IMR-90 (cell line): Measurements from ENCODE around the gene ITSN1. TPM values are rescaled to one million over a fixed set of nuclear protein-coding genes. Genes with fewer than 3 reads are reported as not detected.

Experiments used
- ATAC-seq: fragments of 200-7000 bp; cut with Tn5 transposase; 2 replicates; pipeline ENCODE4 v1.9.1; 2020; ENCODE audit warnings: low read depth, mild to moderate bottlenecking, moderate library complexity
- BruUV-seq: library from RNA; stranded (reverse); fragments of 400-500 nt; replicated peaks from 2 replicates; lab custom pipeline; 2021; lab: Mats Ljungman, UMichigan
- CTCF ChIA-PET: fragments of 300-600 bp; formaldehyde crosslinking; extraction: SDS; loops from one replicate; lab custom pipeline; 2021; ENCODE audit warnings: antibody characterized with exemption; lab: Yijun Ruan, JAX
- POLR2A ChIA-PET: fragments of 300-600 bp; sonication (Branson Sonifier 250); formaldehyde crosslinking; loops from one replicate; lab custom pipeline; 2022; ENCODE audit warnings: antibody characterized with exemption; ENCODE audit not compliant: unreplicated experiment; lab: Charles Lee
- DNase-seq: peaks from one replicate; pipeline ENCODE4 v3.0.0; 2013
- H2AFZ ChIP-seq: replicated peaks from 2 replicates; pipeline ENCODE3; 2013; ENCODE audit warnings: low read length, mild to moderate bottlenecking; ENCODE audit not compliant: poor library complexity
- H2AK5ac ChIP-seq: 2 replicates; pipeline ENCODE4 v1.6.1; 2013; ENCODE audit warnings: low read depth, low read length, inconsistent platforms
- H2AK9ac ChIP-seq: replicated peaks from 2 replicates; pipeline ENCODE3; 2013; ENCODE audit warnings: mild to moderate bottlenecking, low read depth, low read length, moderate library complexity; ENCODE audit not compliant: poor library complexity
- H2BK120ac ChIP-seq: 2 replicates; pipeline ENCODE4 v1.6.1; 2013; ENCODE audit warnings: low read depth, low read length, inconsistent platforms
- H2BK15ac ChIP-seq: 3 replicates; pipeline ENCODE4 v1.6.1; 2013; ENCODE audit warnings: low read depth, low read length, inconsistent platforms
- H2BK20ac ChIP-seq: 2 replicates; pipeline ENCODE4 v1.6.1; 2013; ENCODE audit warnings: low read depth, mild to moderate bottlenecking, inconsistent platforms, low read length, moderate library complexity
- H2BK5ac ChIP-seq: 2 replicates; pipeline ENCODE4 v1.6.1; 2013; ENCODE audit warnings: mild to moderate bottlenecking, low read depth, low read length, inconsistent platforms; ENCODE audit not compliant: poor library complexity, severe bottlenecking
- H3K14ac ChIP-seq: replicated peaks from 2 replicates; pipeline ENCODE4 v1.6.1; 2013; ENCODE audit warnings: low read depth, low read length, inconsistent platforms
- H3K18ac ChIP-seq: 2 replicates; pipeline ENCODE4 v1.6.1; 2013; ENCODE audit warnings: low read depth, low read length, control low read depth
- H3K23ac ChIP-seq: 2 replicates; pipeline ENCODE4 v1.6.1; 2013; ENCODE audit warnings: low read depth, low read length, inconsistent platforms
- H3K27ac ChIP-seq: 2 replicates; pipeline ENCODE4 v1.5.1; 2013; ENCODE audit warnings: mild to moderate bottlenecking, control low read depth, low read length; ENCODE audit not compliant: insufficient read depth
- H3K27me3 ChIP-seq: 2 replicates; pipeline ENCODE4 v1.6.1; 2013; ENCODE audit warnings: low read length; ENCODE audit not compliant: control insufficient read depth, insufficient read depth
- H3K36me3 ChIP-seq: 2 replicates; pipeline ENCODE4 v1.6.1; 2013; ENCODE audit warnings: low read length, mixed read lengths; ENCODE audit not compliant: control insufficient read depth, insufficient read depth
- H3K4ac ChIP-seq: 2 replicates; pipeline ENCODE4 v1.6.1; 2013; ENCODE audit warnings: low read depth, low read length, inconsistent platforms
- H3K4me1 ChIP-seq: 2 replicates; pipeline ENCODE4 v1.6.1; 2013; ENCODE audit warnings: low read length, mixed read lengths; ENCODE audit not compliant: control insufficient read depth, insufficient read depth
- H3K4me2 ChIP-seq: 2 replicates; pipeline ENCODE4 v1.6.1; 2013; ENCODE audit warnings: low read depth, mild to moderate bottlenecking, control low read depth, low read length, moderate library complexity
- H3K4me3 ChIP-seq: 2 replicates; pipeline ENCODE4 v1.5.1; 2013; ENCODE audit warnings: low read depth, mild to moderate bottlenecking, control low read depth, low read length, moderate library complexity; ENCODE audit not compliant: insufficient read depth
- H3K56ac ChIP-seq: 2 replicates; pipeline ENCODE4 v1.6.1; 2013; ENCODE audit warnings: low read length, inconsistent platforms; ENCODE audit not compliant: insufficient read depth; ENCODE audit errors: extremely low read depth
- H3K79me1 ChIP-seq, 2 experiments: 2 replicates each; pipeline ENCODE4 v1.6.1; 2013; ENCODE audit warnings: low read length in 2 of 2, inconsistent platforms in 1 of 2, low read depth in 1 of 2
- H3K9ac ChIP-seq: 2 replicates; pipeline ENCODE4 v1.6.1; 2013; ENCODE audit warnings: low read depth, low read length, control low read depth
- H3K9me1 ChIP-seq: 2 replicates; pipeline ENCODE4 v1.6.1; 2013; ENCODE audit warnings: low read length, inconsistent platforms; ENCODE audit not compliant: insufficient read depth
- H3K9me3 ChIP-seq: 2 replicates; pipeline ENCODE4 v1.6.1; 2013; ENCODE audit warnings: low read length; ENCODE audit not compliant: control insufficient read depth, insufficient read depth
- H4K20me1 ChIP-seq: 2 replicates; pipeline ENCODE4 v1.6.1; 2013; ENCODE audit warnings: low read length, inconsistent platforms; ENCODE audit not compliant: insufficient read depth
- H4K5ac ChIP-seq: 2 replicates; pipeline ENCODE4 v1.6.1; 2013; ENCODE audit warnings: mild to moderate bottlenecking, low read depth, low read length, control low read depth
- H4K8ac ChIP-seq, 2 experiments: 2 replicates each; pipeline ENCODE4 v1.6.1; 2013; ENCODE audit warnings: low read depth in 2 of 2, low read length in 2 of 2, control low read depth in 1 of 2, inconsistent platforms in 1 of 2
- H4K91ac ChIP-seq: 2 replicates; pipeline ENCODE4 v1.6.1; 2013; ENCODE audit warnings: low read depth, low read length, inconsistent platforms; ENCODE audit not compliant: insufficient read depth
- RFX5 ChIP-seq: IDR thresholded peaks from 2 replicates; pipeline ENCODE4 v1.8.0; 2012; ENCODE audit warnings: low read depth, mild to moderate bottlenecking, low read length, moderate library complexity
- whole genome bisulfite sequencing, 2 experiments: methylation state at CpG; one replicate each; pipeline versions ENCODE4 v1.1.5 to v1.1.7; 2013; ENCODE audit warnings: missing lambda C conversion rate in 2 of 2; ENCODE audit not compliant: insufficient read length in 1 of 2; ENCODE audit errors: extremely low coverage in 2 of 2; 5-methylcytosine and 5-hydroxymethylcytosine counted together
- dilution Hi-C: fragments of 300-500 bp; cut with HindIII; formaldehyde crosslinking; loops from one replicate; pipeline ENCODE4 v1.14.3; 2018; ENCODE audit warnings: low sequenced_read_pairs; ENCODE audit not compliant: unreplicated experiment
- in situ Hi-C: fragments of 300-500 bp; cut with MboI; formaldehyde crosslinking; loops from 3 replicates; pipeline ENCODE4 v1.14.3; 2019; ENCODE audit warnings: low sequenced_read_pairs, inconsistent platforms, mixed read lengths
- intact Hi-C: fragments of 100-400 bp; cut with micrococcal nuclease; formaldehyde crosslinking; loops from 2 replicates; pipeline ENCODE4 v1.10.0; 2022
- polyA plus RNA-seq, 3 experiments: library from polyadenylated mRNA; depleted of rRNA; stranded (reverse); fragments of >200 nt; gene quantifications; 2 replicates each; pipeline ENCODE4 v1.2.3, GENCODE V29; 2012; ENCODE audit warnings: low replicate concordance in 1 of 3
- total RNA-seq: library from RNA; depleted of rRNA; stranded (reverse); fragments of >200 nt; gene quantifications from 2 replicates; pipeline ENCODE4 v1.2.3, GENCODE V29; 2012

ITSN1 gene
- total and polyA plus RNA-seq, 2 of the 4 experiments (the other 2 are of a cell fraction): 45.4 to 62.0 TPM

- BruUV-seq: no TSS peak
- POLR2A ChIA-PET: no interaction called here
Measured at GRCh38 chr21:33850985-33851384, 208.7 kb downstream of the ITSN1 start.

More at GRCh38 chr21:33850985-33851384, 208.7 kb downstream of the ITSN1 start:
- Histone ChIP-seq H2AK9ac (no peak overlapping the region), H3K9ac (no peak overlapping the region), H2AK5ac (no peak overlapping the region), H3K4me2 (no peak overlapping the region), H3K4me1 (no peaks in the 10 kb centered on the region), H3K27me3 (no peaks in the 10 kb centered on the region), H3K14ac (no peak overlapping the region), H2BK15ac (no peak overlapping the region), H2BK20ac (no peak overlapping the region), H2AFZ (no peak overlapping the region), H2BK5ac (no peak overlapping the region), H4K20me1 (no peaks in the 10 kb centered on the region), H3K79me1 (no peaks in the 10 kb centered on the region), H4K5ac (no peak overlapping the region), H3K9me1 (no peaks in the 10 kb centered on the region), H3K4ac (no peak overlapping the region), H3K4me3 (no peak overlapping the region), H2BK120ac (no peak overlapping the region), H3K27ac (no peak overlapping the region), H3K18ac (no peak overlapping the region), H3K56ac (no peak overlapping the region), H3K23ac (no peak overlapping the region), H4K8ac (no peak overlapping the region), H3K9me3 (no peaks in the 10 kb centered on the region), H4K91ac (no peak overlapping the region), H3K36me3 (no peaks in the 10 kb centered on the region)
- no peak for TF ChIP-seq RFX5
- intact Hi-C loops: no loop called here
- CTCF ChIA-PET: no interaction called here
- DNase-seq: no peak
- dilution Hi-C loops: no loop called here
- ATAC-seq: no peak
- in situ Hi-C loops: no loop called here
- 73% methylated on average over 5 of the region's 9 CpGs; no CpG with 5 or more reads in 1 of the 2 experiments for WGBS, 2 experiments
